ENCODE data around the gene MYO18A. TPM values are rescaled to one million over a fixed set of nuclear protein-coding genes. Genes with fewer than 3 reads are reported as not detected.
A peak's percentile ranks its signal among the peaks of the same experiment; 100 is the strongest.

MYO18A gene
- total and polyA plus RNA-seq, 10 of the 15 experiments (the other 5 are each of a cell fraction or from before 2014, with no cell fraction given) = 2.9 to 66.0 (median 24.5) TPM

GRCh38 chr17:29079433-29079832 is 100.8 kb downstream of the MYO18A start:
- CTCF ChIA-PET = interaction anchor here (0.7 kb wide), 1 partner anchor 38 kb away, joined by 3 read pairs; no protein-coding TSS in a partner anchor
- in situ Hi-C loops (cut with MboI) = no loop called here
- H4K20me1 ChIP-seq (ENCODE audit: control insufficient read depth, insufficient read depth) = no peaks in the 10 kb centered on the region
- RAD21 ChIA-PET (ENCODE audit: unreplicated experiment) = no interaction called here
- no peak overlapping the region for H3K4me3 ChIP-seq
- WGBS (ENCODE audit: insufficient coverage, insufficient replicate concordance, low lambda C conversion rate, missing lambda C conversion rate) = 98% methylated on average over 16 of the region's 16 CpGs
- BruUV-seq (replicated peaks) = no TSS peak
- peaks cover 3 to 5% of the 10 kb centered on the region in 2 experiments; a peak in 3 of 4 replicates for H3K36me3 ChIP-seq (ENCODE audit: control insufficient read depth in 2 of 2, insufficient read depth in 2 of 2, low read length in 1 of 2)
- H3K4me1 ChIP-seq (ENCODE audit: control insufficient read depth, insufficient read depth, low read length) = no peaks in the 10 kb centered on the region
- TF ChIP-seq ASH2L (IDR thresholded peaks at IDR 0.05; ENCODE audit: borderline replicate concordance, low read depth) (no peak), HCFC1 (IDR thresholded peaks at IDR 0.05; ENCODE audit: low read length) (no peak), FOS (IDR thresholded peaks at IDR 0.05; ENCODE audit: borderline replicate concordance, extremely low read depth, insufficient read length) (no peak), WRNIP1 (IDR thresholded peaks at IDR 0.05; ENCODE audit: borderline replicate concordance, low read depth, low read length) (no peak), RELB (IDR thresholded peaks at IDR 0.05; ENCODE audit: low read depth) (no peak), SP1 (IDR thresholded peaks at IDR 0.05; ENCODE audit: low read depth, low read length) (no peak), BACH1 (IDR thresholded peaks at IDR 0.05; ENCODE audit: borderline replicate concordance) (no peak), POLR2A (IDR thresholded peaks at IDR 0.05; ENCODE audit: low read depth, low read length) (0 out of 2 replicates have a peak, but pooled peaks have one; percentile 32)
- ATAC-seq (no peak), FAIRE-seq (no peak), DNase-seq (ENCODE audit: low read depth, low spot score) (no peak)
- no peak overlapping the region for H3K9ac ChIP-seq (ENCODE audit: control insufficient read depth, insufficient read depth, low read length)
- no peak overlapping the region for H3K4me2 ChIP-seq (ENCODE audit: control insufficient read depth, insufficient read depth)
- H3K79me2 ChIP-seq (ENCODE audit: control insufficient read depth, insufficient read depth, low read length) = no peaks in the 10 kb centered on the region
- no peaks in the 10 kb centered on the region for H3K9me3 ChIP-seq (replicated peaks; ENCODE audit: control insufficient read depth, insufficient read depth, low read length)
- no peak overlapping the region for H3K27ac ChIP-seq (ENCODE audit: control insufficient read depth, insufficient read depth)
- H3K27me3 ChIP-seq (replicated peaks in 1 of 2; ENCODE audit: control insufficient read depth in 2 of 2, insufficient read depth in 2 of 2, low read length in 1 of 2) = no peaks in the 10 kb centered on the region
- no peak overlapping the region for H2AFZ ChIP-seq (ENCODE audit: control insufficient read depth, low read depth, low read length)
- POLR2A ChIA-PET = no interaction called here
- SMC1A ChIA-PET (ENCODE audit: uncharacterized antibody, unreplicated experiment) = interaction anchor here (1.2 kb wide), 1 partner anchor 20 kb away, joined by 3 read pairs; no protein-coding TSS in a partner anchor
- intact Hi-C loops (cut with micrococcal nuclease; ENCODE audit: unreplicated experiment) = no loop called here

Data from GM12878 (cell line).